A549 (cell line): Measurements from ENCODE around the gene PITPNB. TPM values are rescaled to one million over a fixed set of nuclear protein-coding genes. Genes with fewer than 3 reads are reported as not detected.
A peak's percentile ranks its signal among the peaks of the same experiment; 100 is the strongest.

Source experiments
- ATAC-seq, 2 experiments: fragments of 200-7000 bp in 1 of 2; fragments of >200 bp in 1 of 2; cut with Nextera tagmentation in 1 of 2; cut with Tn5 transposase in 1 of 2; 3 replicates each; pipeline versions ENCODE4 v1.8.0 to v1.9.1; 2018 to 2020; ENCODE audit warnings: mild to moderate bottlenecking in 1 of 2, moderate library complexity in 1 of 2
- CTCF ChIA-PET: fragments of 300-600 bp; sonication (Branson Sonifier 250); formaldehyde crosslinking; extraction: SDS; loops from one replicate; lab custom pipeline; 2021; ENCODE audit warnings: antibody characterized with exemption, inconsistent platforms; lab: Yijun Ruan, JAX
- POLR2A ChIA-PET: fragments of 350-600 bp; formaldehyde crosslinking; extraction: SDS; loops from one replicate; lab custom pipeline; 2021; ENCODE audit warnings: antibody characterized with exemption, inconsistent platforms; lab: Yijun Ruan, JAX
- DNase-seq, 2 experiments: peaks; one replicate each; pipeline versions ENCODE4 v3.0.0 to v3.0.0-alpha.2; 2011 to 2016; ENCODE audit warnings: low read depth in 1 of 2, low spot score in 1 of 2
- FAIRE-seq: peaks from 2 replicates; lab custom pipeline; 2011; peaks lifted over from hg19 to GRCh38; lab: Jason Lieb, UNC
- H3K27ac ChIP-seq, 2 experiments: fragments of >200 bp; sonication (Bioruptor Twin); formaldehyde crosslinking; 3 replicates each; pipeline ENCODE4 v1.5.1; 2016 to 2017
- H3K4me1 ChIP-seq: fragments of >200 bp; sonication (Bioruptor Twin); formaldehyde crosslinking; 3 replicates; pipeline ENCODE4 v1.6.1; 2016
- H3K4me2 ChIP-seq: fragments of >200 bp; sonication (Bioruptor Twin); formaldehyde crosslinking; 3 replicates; pipeline ENCODE4 v1.6.1; 2016
- H3K4me3 ChIP-seq: fragments of >200 bp; sonication (Bioruptor Twin); formaldehyde crosslinking; 3 replicates; pipeline ENCODE4 v1.5.1; 2016
- H3K9me3 ChIP-seq: fragments of >200 bp; sonication (Bioruptor Twin); formaldehyde crosslinking; 3 replicates; pipeline ENCODE4 v1.6.1; 2016
- CBX2 ChIP-seq: fragments of 200-600 bp; sonication (generic); IDR thresholded peaks from 2 replicates; pipeline ENCODE4 v1.6.1; 2016; ENCODE audit warnings: low read depth, mild to moderate bottlenecking, borderline replicate concordance
- CBX8 ChIP-seq: fragments of 200-600 bp; sonication (generic); IDR thresholded peaks from 2 replicates; pipeline ENCODE4 v1.6.1; 2016
- FOXS1 ChIP-seq: fragments of 250-450 bp; sonication (Bioruptor Pico); IDR thresholded peaks from 2 replicates; pipeline ENCODE4 v1.5.0; 2020; ENCODE audit warnings: mild to moderate bottlenecking, moderate library complexity
- HDAC2 ChIP-seq: fragments of 200-600 bp; sonication (generic); IDR thresholded peaks from 2 replicates; pipeline ENCODE4 v1.6.1; 2016
- HOXB13 ChIP-seq: fragments of 250-450 bp; sonication (Bioruptor Pico); IDR thresholded peaks from 2 replicates; pipeline ENCODE4 v1.5.0; 2020; ENCODE audit warnings: low read depth, mild to moderate bottlenecking, moderate library complexity
- JUN ChIP-seq, 2 experiments: fragments of >200 bp; sonication (Bioruptor Twin); formaldehyde crosslinking; IDR thresholded peaks; 2 replicates in 1 of 2; 3 replicates in 1 of 2; pipeline ENCODE4 v1.6.1; 2016 to 2017
- JUNB ChIP-seq: fragments of >200 bp; sonication (Bioruptor Twin); formaldehyde crosslinking; IDR thresholded peaks from 2 replicates; pipeline ENCODE4 v1.6.1; 2016
- KDM1A ChIP-seq: fragments of 200-600 bp; sonication (generic); IDR thresholded peaks from 2 replicates; pipeline ENCODE4 v1.6.1; 2016; ENCODE audit warnings: low read depth, mild to moderate bottlenecking
- MAFK ChIP-seq: fragments of 450-650 bp; IDR thresholded peaks from 2 replicates; pipeline ENCODE4 v1.6.1; 2014; ENCODE audit not compliant: partially characterized antibody
- MYC ChIP-seq: IDR thresholded peaks from 2 replicates; pipeline ENCODE4 v1.6.1; 2012; ENCODE audit warnings: mild to moderate bottlenecking, inconsistent platforms, low read length, improper control_type of control experiment, borderline replicate concordance
- NFE2L2 ChIP-seq: fragments of 150-350 bp; conservative IDR thresholded peaks from 2 replicates; pipeline ENCODE4 v1.6.1; 2014; ENCODE audit warnings: low read length
- RARB ChIP-seq: fragments of 250-450 bp; sonication (Bioruptor Pico); IDR thresholded peaks from 2 replicates; pipeline ENCODE4 v1.8.0; 2021; ENCODE audit warnings: mild to moderate bottlenecking, moderate library complexity
- RFX5 ChIP-seq: fragments of 450-650 bp; IDR thresholded peaks from 2 replicates; pipeline ENCODE4 v1.7.1; 2014; ENCODE audit warnings: antibody characterized with exemption, mild to moderate bottlenecking, moderate library complexity
- RNF2 ChIP-seq: fragments of 200-600 bp; sonication (generic); IDR thresholded peaks from 2 replicates; pipeline ENCODE4 v1.6.1; 2016; ENCODE audit warnings: low read depth, mild to moderate bottlenecking, antibody characterized with exemption, moderate library complexity, borderline replicate concordance
- SREBF2 ChIP-seq: fragments of 450-650 bp; IDR thresholded peaks from 2 replicates; pipeline ENCODE4 v1.6.1; 2014; ENCODE audit warnings: mild to moderate bottlenecking, moderate library complexity
- TFCP2L1 ChIP-seq: fragments of 250-450 bp; sonication (Bioruptor Pico); IDR thresholded peaks from 2 replicates; pipeline ENCODE4 v1.5.0; 2021; ENCODE audit warnings: mild to moderate bottlenecking
- TP53 ChIP-seq: fragments of 250-450 bp; sonication (Bioruptor Pico); IDR thresholded peaks from 2 replicates; pipeline ENCODE4 v1.5.0; 2021; ENCODE audit warnings: mild to moderate bottlenecking, moderate library complexity
- ZNF302 ChIP-seq: fragments of 250-450 bp; sonication (Bioruptor Pico); IDR thresholded peaks from 2 replicates; pipeline ENCODE4 v1.9.0; 2021; ENCODE audit warnings: inconsistent platforms, mild to moderate bottlenecking, moderate library complexity
- WGBS: methylation state at CpG from one replicate; pipeline ENCODE4 v1.1.6; 2017; ENCODE audit errors: missing lambda C conversion rate; 5-methylcytosine and 5-hydroxymethylcytosine counted together
- polyA plus RNA-seq, 4 experiments: library from polyadenylated mRNA; depleted of rRNA in 3 of 4; stranded (reverse); fragments of >200 nt; fragmentation: RNase III in 1 of 4; extraction: RNeasy Plus Mini Kit Qiagen cat#74134 plus additional on column Dnase treatment in 1 of 4; gene quantifications; 2 replicates in 3 of 4; 3 replicates in 1 of 4; pipeline ENCODE4 v1.2.3, GENCODE V29; 2011 to 2017
- TF ChIP-seq, protein P1 (sequence below): fragments of 250-450 bp; sonication (Bioruptor Pico); IDR thresholded peaks from 2 replicates; pipeline ENCODE4 v1.5.0; 2021; ENCODE audit warnings: mild to moderate bottlenecking, moderate library complexity, borderline replicate concordance

The PITPNB gene
- polyA plus RNA-seq, 2 of the 4 experiments (the other 2 are of a cell fraction) = 45.8 to 52.1 TPM

DNA sequence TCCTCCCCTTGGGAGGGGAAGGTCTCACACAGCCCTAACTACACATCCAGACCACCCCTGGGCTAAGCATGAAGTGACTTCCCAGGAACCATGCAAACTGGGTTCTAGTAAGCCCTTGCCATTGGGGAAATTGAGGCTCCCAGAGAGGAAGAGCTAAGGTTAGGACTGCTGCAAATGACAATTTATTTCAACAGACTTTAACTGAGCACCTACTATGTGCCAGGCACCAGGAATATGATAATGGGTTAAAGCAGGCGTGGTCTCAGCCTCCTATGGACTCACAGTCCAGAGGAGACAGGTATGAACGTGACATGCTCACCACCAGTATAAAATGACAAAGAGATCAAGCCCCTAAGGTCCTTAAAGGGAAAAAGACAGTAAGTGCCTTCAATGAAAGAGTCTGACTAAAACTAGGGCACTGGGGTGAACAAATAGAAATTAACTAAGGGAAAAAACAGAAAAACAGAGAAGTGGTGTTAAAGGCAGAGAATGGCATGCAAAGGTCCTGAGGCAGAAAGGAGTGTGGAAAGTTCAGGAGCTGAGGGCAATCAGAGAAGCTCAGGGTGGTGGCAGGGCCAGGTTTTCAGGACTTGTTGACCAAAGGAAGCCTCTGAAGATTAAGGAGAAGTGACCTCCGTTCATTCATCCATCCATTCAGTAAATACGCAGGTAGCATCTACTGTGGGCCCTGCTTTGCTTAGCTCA, 103.1 kb downstream of the PITPNB start:
- DNase-seq (no peak), ATAC-seq (no peak), FAIRE-seq (no peak)
- 69% methylated on average over 4 of the region's 4 CpGs for WGBS
- no peaks in the 10 kb centered on the region for H3K4me1 ChIP-seq
- H3K4me3 ChIP-seq = no peak overlapping the region
- H3K27ac ChIP-seq = no peak overlapping the region
- no peaks in the 10 kb centered on the region for H3K9me3 ChIP-seq
- ChIA-PET POLR2A (no interaction called here), CTCF (no interaction called here)
- H3K4me2 ChIP-seq = no peak overlapping the region
- TF ChIP-seq JUN (IDR thresholded peaks at IDR 0.05) = no peak
- TF ChIP-seq RNF2 = no peak
- no peak for TF ChIP-seq TP53 (CRISPR knock-in tag)
- TF ChIP-seq SREBF2 = no peak
- TF ChIP-seq MAFK = no peak
- TF ChIP-seq CBX8 = no peak
- TF ChIP-seq MYC = no peak
- no peak for TF ChIP-seq FOXS1 (CRISPR knock-in tag)
- no peak for TF ChIP-seq NFE2L2
- no peak for TF ChIP-seq HDAC2
- TF ChIP-seq, protein P1, sequence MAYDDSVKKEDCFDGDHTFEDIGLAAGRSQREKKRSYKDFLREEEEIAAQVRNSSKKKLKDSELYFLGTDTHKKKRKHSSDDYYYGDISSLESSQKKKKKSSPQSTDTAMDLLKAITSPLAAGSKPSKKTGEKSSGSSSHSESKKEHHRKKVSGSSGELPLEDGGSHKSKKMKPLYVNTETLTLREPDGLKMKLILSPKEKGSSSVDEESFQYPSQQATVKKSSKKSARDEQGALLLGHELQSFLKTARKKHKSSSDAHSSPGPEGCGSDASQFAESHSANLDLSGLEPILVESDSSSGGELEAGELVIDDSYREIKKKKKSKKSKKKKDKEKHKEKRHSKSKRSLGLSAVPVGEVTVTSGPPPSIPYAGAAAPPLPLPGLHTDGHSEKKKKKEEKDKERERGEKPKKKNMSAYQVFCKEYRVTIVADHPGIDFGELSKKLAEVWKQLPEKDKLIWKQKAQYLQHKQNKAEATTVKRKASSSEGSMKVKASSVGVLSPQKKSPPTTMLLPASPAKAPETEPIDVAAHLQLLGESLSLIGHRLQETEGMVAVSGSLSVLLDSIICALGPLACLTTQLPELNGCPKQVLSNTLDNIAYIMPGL (CRISPR knock-in tag) = no peak

GRCh38 chr22:27814993-27815392, 104.1 kb downstream of the PITPNB start:
- TF ChIP-seq RFX5 = no peak
- 0 out of 2 replicates have a peak, but pooled peaks have one; percentile 72 for TF ChIP-seq KDM1A
- no peak for TF ChIP-seq CBX2
- TF ChIP-seq RARB = no peak
- Histone ChIP-seq H3K27ac (no peak overlapping the region), H3K4me3 (no peak overlapping the region), H3K4me1 (no peaks in the 10 kb centered on the region), H3K9me3 (no peaks in the 10 kb centered on the region), H3K4me2 (no peak overlapping the region)
- ChIA-PET CTCF (no interaction called here), POLR2A (no interaction called here)
- no peak for FAIRE-seq
- WGBS = 51% methylated on average over 6 of the region's 6 CpGs
- no peak for ATAC-seq
- DNase-seq = no peak

DNA sequence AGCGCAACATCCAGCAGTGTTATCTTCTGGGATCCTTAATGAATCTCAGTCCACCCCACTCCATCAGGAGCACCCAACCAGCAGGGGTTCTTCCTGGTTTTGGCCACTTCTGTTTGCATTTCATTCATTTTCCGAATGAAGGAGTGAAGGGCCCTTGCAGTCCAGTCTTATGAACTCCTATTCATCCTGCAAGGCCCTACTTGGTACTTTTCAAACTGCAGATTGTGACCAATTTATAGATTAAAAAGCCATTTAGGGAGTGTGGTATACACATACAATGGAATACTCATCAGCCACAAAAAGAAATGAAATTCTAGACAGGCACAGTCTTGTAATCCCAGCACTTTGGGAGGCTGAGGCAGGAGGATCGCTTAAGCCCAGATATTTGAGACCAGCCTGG, 107.3 kb downstream of the PITPNB start:
- 86% methylated on average over 3 of the region's 3 CpGs for WGBS

DNA sequence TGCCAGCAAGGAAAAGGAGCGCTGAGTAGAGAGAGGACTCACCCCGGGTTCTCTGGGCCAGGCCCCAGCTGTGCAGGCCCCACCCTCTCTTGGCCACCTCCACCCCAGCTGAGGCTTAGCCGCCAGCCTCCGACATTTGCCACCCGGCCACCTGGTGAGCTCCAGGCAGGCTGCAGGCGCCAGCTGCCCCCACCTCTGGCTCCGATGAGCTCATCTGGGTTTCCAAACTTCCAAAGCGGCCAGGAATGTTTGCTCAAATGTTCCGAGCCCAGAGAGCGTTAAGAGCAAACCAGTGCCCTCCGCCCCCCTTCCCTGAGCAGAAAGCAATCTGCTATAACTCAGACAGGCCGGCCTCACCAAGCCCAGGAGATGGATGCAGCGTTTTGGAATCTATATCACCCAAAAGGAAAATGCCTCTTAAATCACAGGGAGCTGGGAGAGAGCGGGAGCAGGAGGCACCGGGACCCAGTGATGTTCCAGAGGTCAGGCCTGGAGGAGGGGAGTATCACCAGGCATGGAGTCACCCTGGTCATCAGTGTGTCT, 108.4 kb downstream of the PITPNB start:
- CTCF ChIA-PET = interaction anchor here (1.0 kb wide), 1 partner anchor 1132 kb away, joined by 3 read pairs; no protein-coding TSS in a partner anchor
- WGBS = 70% methylated on average over 8 of the region's 15 CpGs
- H3K27ac ChIP-seq = peak overlapping the region in 1 of 2 experiments; percentile 21; a peak in 1 of 6 replicates
- TF ChIP-seq RNF2 = no peak
- TF ChIP-seq, all 56 proteins: peak for 0
- FAIRE-seq (no peak), ATAC-seq (no peak), DNase-seq (no peak)
- POLR2A ChIA-PET = no interaction called here
- H3K4me2 ChIP-seq = no peak overlapping the region
- no peaks in the 10 kb centered on the region for H3K9me3 ChIP-seq
- no peak overlapping the region for H3K4me3 ChIP-seq
- H3K4me1 ChIP-seq = no peaks in the 10 kb centered on the region

More for the DNA sequence above, 107.3 kb downstream of the PITPNB start:
- Histone ChIP-seq H3K9me3 (no peaks in the 10 kb centered on the region), H3K4me2 (no peak overlapping the region), H3K4me1 (no peaks in the 10 kb centered on the region), H3K27ac (no peak overlapping the region), H3K4me3 (no peak overlapping the region)
- TF ChIP-seq KDM1A (no peak), JUNB (no peak), TP53 (CRISPR knock-in tag) (no peak), ZNF302 (CRISPR knock-in tag) (no peak), TFCP2L1 (CRISPR knock-in tag) (no peak), RFX5 (no peak), HOXB13 (no peak), CBX8 (no peak)
- ChIA-PET POLR2A (no interaction called here), CTCF (no interaction called here)
- FAIRE-seq = no peak
- no peak for ATAC-seq
- no peak for DNase-seq
